ENCODE data around the gene ZNF668. TPM values are rescaled to one million over a fixed set of nuclear protein-coding genes. Genes with fewer than 3 reads are reported as not detected.

ZNF668 gene
- total RNA-seq, 2 experiments from 2014 or later = 4.5 to 6.0 TPM

DNA sequence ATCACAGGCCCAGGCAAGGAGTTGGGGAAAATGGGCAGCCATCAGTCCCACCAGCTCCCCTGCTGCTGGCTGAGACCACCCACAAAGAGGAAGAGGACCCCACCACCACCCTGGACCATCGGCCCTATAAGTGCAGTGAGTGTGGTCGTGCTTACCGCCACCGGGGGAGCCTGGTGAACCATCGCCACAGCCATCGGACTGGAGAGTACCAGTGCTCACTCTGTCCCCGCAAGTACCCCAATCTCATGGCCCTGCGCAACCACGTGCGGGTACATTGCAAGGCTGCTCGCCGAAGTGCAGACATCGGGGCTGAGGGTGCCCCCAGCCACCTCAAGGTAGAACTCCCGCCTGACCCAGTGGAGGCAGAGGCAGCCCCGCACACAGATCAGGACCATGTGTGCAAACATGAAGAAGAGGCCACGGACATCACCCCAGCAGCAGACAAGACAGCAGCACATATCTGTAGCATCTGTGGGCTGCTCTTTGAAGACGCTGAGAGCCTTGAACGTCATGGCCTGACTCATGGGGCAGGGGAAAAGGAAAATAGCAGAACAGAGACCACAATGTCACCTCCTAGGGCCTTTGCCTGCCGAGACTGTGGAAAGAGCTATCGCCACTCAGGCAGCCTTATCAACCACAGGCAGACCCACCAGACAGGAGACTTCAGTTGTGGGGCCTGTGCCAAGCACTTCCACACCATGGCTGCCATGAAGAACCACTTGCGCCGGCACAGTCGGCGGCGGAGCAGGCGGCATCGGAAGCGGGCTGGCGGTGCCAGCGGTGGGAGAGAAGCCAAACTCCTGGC lies 3.8 kb upstream of the ZNF668 start:
- peaks cover 71% of the 10 kb centered on the region for H3K36me3 Mint-ChIP-seq (ENCODE audit: low read depth)
- no peaks in the 10 kb centered on the region for H3K27me3 Mint-ChIP-seq
- Histone ChIP-seq H3K27me3 (ENCODE audit: control insufficient read depth in 1 of 2, insufficient read depth in 2 of 2, low read length in 2 of 2) (no peaks in the 10 kb centered on the region), H3K4me1 (ENCODE audit: insufficient read depth, low read length) (peaks cover 37% of the 10 kb centered on the region), H3K36me3 (ENCODE audit: insufficient read depth, low read length) (peaks cover 61% of the 10 kb centered on the region), H3K4me3 (ENCODE audit: low read length) (no peak overlapping the region), H3K9me3 (ENCODE audit: control insufficient read depth in 1 of 2, insufficient read depth in 1 of 2, low read length in 2 of 2) (no peaks in the 10 kb centered on the region), H3K27ac (ENCODE audit: low read depth in 1 of 2, low read length in 2 of 2) (no peak overlapping the region)
- ChIA-PET CTCF (no interaction called here), POLR2A (no interaction called here)
- no peak overlapping the region for H3K4me3 Mint-ChIP-seq
- intact Hi-C loops (cut with DNase I, micrococcal nuclease) = loop anchor here in 1 of 2 experiments (10.0 kb wide), 2 partner anchors 123 to 153 kb away; partner anchors contain the start of genes FBXL19 and SETD1A
- no peak for ATAC-seq (ENCODE audit: poor library complexity)
- H3K4me1 Mint-ChIP-seq (ENCODE audit: low read depth) = peaks cover 22% of the 10 kb centered on the region
- TF ChIP-seq, protein P1, sequence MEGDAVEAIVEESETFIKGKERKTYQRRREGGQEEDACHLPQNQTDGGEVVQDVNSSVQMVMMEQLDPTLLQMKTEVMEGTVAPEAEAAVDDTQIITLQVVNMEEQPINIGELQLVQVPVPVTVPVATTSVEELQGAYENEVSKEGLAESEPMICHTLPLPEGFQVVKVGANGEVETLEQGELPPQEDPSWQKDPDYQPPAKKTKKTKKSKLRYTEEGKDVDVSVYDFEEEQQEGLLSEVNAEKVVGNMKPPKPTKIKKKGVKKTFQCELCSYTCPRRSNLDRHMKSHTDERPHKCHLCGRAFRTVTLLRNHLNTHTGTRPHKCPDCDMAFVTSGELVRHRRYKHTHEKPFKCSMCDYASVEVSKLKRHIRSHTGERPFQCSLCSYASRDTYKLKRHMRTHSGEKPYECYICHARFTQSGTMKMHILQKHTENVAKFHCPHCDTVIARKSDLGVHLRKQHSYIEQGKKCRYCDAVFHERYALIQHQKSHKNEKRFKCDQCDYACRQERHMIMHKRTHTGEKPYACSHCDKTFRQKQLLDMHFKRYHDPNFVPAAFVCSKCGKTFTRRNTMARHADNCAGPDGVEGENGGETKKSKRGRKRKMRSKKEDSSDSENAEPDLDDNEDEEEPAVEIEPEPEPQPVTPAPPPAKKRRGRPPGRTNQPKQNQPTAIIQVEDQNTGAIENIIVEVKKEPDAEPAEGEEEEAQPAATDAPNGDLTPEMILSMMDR (IDR thresholded peaks at IDR 0.05) = no peak
- no peaks in the 10 kb centered on the region for H3K9me3 Mint-ChIP-seq
- H3K27ac Mint-ChIP-seq = no peak overlapping the region
- DNase-seq = no peak

- ChIA-PET POLR2A (no interaction called here), CTCF (no interaction called here)
- Mint-ChIP-seq H3K9me3 (no peaks in the 10 kb centered on the region), H3K27me3 (no peaks in the 10 kb centered on the region), H3K36me3 (ENCODE audit: low read depth) (peaks cover 70% of the 10 kb centered on the region), H3K4me3 (no peak overlapping the region), H3K27ac (no peak overlapping the region), H3K4me1 (ENCODE audit: low read depth) (peaks cover 26% of the 10 kb centered on the region)
- intact Hi-C loops (cut with DNase I, micrococcal nuclease) = loop anchor here in 1 of 2 experiments (10.0 kb wide), 2 partner anchors 122 to 152 kb away; partner anchors contain the start of genes FBXL19 and SETD1A
- DNase-seq (no peak), ATAC-seq (ENCODE audit: poor library complexity) (no peak)
- H3K27me3 ChIP-seq (ENCODE audit: control insufficient read depth in 1 of 2, insufficient read depth in 2 of 2, low read length in 2 of 2) = no peaks in the 10 kb centered on the region
- TF ChIP-seq, protein P1 (IDR thresholded peaks at IDR 0.05) = no peak
- no peaks in the 10 kb centered on the region for H3K9me3 ChIP-seq (ENCODE audit: control insufficient read depth in 1 of 2, insufficient read depth in 1 of 2, low read length in 2 of 2)
- peaks cover 40% of the 10 kb centered on the region for H3K4me1 ChIP-seq (ENCODE audit: insufficient read depth, low read length)
- H3K27ac ChIP-seq (ENCODE audit: low read depth in 1 of 2, low read length in 2 of 2) = no peak overlapping the region
- no peak overlapping the region for H3K4me3 ChIP-seq (ENCODE audit: low read length)
- H3K36me3 ChIP-seq (ENCODE audit: insufficient read depth, low read length) = peaks cover 56% of the 10 kb centered on the region
Observed at GRCh38 chr16:31077024-31077423, 3.0 kb upstream of the ZNF668 start.

GRCh38 chr16:31076319-31076718 lies 2.3 kb upstream of the ZNF668 start:
- TF ChIP-seq, protein P1 (IDR thresholded peaks at IDR 0.05) = no peak
- Histone ChIP-seq H3K4me3 (ENCODE audit: low read length) (no peak overlapping the region), H3K27ac (ENCODE audit: low read depth in 1 of 2, low read length in 2 of 2) (no peak overlapping the region), H3K4me1 (ENCODE audit: insufficient read depth, low read length) (peaks cover 39% of the 10 kb centered on the region), H3K36me3 (ENCODE audit: insufficient read depth, low read length) (peaks cover 51% of the 10 kb centered on the region), H3K9me3 (ENCODE audit: control insufficient read depth in 1 of 2, insufficient read depth in 1 of 2, low read length in 2 of 2) (no peaks in the 10 kb centered on the region), H3K27me3 (ENCODE audit: control insufficient read depth in 1 of 2, insufficient read depth in 2 of 2, low read length in 2 of 2) (no peaks in the 10 kb centered on the region)
- Mint-ChIP-seq H3K4me1 (ENCODE audit: low read depth) (peaks cover 32% of the 10 kb centered on the region), H3K36me3 (ENCODE audit: low read depth) (peaks cover 69% of the 10 kb centered on the region), H3K27ac (peak overlapping the region; percentile 92), H3K4me3 (peak overlapping the region; percentile 89), H3K9me3 (no peaks in the 10 kb centered on the region), H3K27me3 (no peaks in the 10 kb centered on the region)
- peak in 1 of 14 experiments; percentile 28 for DNase-seq
- no peak for ATAC-seq (ENCODE audit: poor library complexity)
- intact Hi-C loops (cut with DNase I, micrococcal nuclease) = loop anchor here in 1 of 2 experiments (10.0 kb wide), 2 partner anchors 122 to 152 kb away; partner anchors contain the start of genes FBXL19 and SETD1A
- ChIA-PET CTCF (no interaction called here), POLR2A (no interaction called here)
